ENCODE results near the gene IL36RN. TPM values are rescaled to one million over a fixed set of nuclear protein-coding genes. Genes with fewer than 3 reads are reported as not detected.

IL36RN gene
- total RNA-seq, 2 donors from 2014 or later: not detected

- no peak for DNase-seq (ENCODE audit: low spot score)
- intact Hi-C loops (cut with DNase I): no loop called here
These were observed 19.3 kb upstream of the IL36RN start for GRCh38 chr2:113039719-113040118.

DNA sequence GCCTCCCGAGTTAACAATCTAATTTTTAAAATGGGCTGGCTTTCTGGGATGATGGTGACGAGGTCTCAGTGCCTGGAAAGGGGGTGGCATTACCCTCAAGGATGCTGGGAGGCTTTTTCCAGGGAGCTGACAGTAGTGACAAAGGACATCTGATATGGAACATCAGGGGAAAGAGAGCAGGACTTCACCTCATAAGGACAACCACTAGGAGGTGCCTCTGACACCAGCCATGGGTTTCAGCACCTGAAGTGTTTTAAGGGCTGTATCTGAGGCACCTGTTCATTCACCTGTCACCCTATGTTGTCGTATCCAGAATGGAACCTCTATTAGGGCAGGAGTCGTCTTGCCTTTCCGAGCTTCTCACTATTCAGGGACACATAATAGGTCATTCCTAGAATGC, 17.1 kb upstream of the IL36RN start:
- intact Hi-C loops (cut with DNase I): no loop called here
- DNase-seq (ENCODE audit: low spot score): no peak

DNA sequence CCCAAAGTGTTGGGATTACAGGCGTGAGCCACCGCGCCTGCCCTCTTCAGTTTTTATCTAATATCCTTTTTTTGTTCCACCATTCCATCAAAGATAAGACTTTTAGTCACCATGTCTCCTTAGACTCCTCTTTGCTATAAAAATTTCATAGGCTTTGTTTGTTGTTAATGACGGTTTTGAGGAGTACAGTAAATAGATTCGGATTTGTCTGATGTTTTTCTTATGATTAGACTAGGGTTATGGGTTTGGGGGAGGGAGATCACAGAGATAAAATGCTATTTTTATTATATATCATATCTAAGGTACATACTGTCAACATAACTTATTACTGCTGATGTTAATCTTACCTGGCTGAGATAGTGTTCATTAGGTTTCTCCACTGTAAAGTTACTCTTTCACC, 12.5 kb upstream of the IL36RN start:
- DNase-seq (ENCODE audit: low spot score): no peak
- intact Hi-C loops (cut with DNase I): no loop called here

DNA sequence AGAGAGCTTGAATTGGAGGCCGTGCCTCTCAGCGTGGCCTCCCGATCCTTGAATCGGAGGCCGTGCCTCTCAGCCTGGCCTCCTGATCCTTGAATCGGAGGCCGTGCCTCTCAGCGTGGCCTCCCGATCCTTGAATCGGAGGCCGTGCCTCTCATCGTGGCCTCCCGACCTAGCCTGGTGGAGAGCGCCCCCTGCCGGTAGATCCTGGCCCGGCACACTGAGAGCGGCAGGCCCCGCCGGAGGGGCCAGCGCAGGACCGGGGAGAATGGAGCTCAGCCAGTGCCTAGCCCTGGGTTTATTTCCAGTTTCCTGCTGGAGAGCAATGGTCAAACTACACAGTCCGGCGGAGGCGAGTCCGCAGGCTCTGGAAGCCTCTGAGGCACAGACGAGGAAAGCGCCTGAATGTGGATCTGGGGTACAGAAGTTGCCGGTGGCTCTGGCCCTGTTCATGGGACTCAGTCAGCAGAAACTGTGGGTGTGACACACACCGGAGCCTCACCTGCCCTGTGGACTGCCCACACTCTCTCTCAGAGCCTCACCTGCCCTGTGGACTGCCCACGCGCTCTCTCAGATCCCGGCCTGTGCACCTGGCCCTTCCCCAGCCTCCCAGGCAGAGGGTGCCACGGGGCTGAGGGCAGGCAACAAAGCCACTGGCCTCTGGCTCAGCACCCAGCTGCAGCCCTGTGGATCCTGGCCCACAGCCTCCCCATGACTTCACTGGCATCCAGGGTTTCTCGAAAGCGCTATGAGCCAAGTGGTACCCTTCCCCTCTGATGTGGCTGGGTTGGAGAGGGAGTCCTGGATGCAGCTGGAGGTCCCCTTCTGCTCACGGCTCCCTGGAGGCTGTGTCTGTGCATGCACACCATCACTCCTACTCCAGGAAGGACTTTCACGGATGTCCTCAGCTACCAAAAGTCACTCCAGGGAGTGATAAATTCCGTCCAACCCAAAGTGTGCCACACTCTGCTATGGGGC, 7.8 kb upstream of the IL36RN start:
- no peak for DNase-seq (ENCODE audit: low spot score)
- intact Hi-C loops (cut with DNase I): no loop called here

DNA sequence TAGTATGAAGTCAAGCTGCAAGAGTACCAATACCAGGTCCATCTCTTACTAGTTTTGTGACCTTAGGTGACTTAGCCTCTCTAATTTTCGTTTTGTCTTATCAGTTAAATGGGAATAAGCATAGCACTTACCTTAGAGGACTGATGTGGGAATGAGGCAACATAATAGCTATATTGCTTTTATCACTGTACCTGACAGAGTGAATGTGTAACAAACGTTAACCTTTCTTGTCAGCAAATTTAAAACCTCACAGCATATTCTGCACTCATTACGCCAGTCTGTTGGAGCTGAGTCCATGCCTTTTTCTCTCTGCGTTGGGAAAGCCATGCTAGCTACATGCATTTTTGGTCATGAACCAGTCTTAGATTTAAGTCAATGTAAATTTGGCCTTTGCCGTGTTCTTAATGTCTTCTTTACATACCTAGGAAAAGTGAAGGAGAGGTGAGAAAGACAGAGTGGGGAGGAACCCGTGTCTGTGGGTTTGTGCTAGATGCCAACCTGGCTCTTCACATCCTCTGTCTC, 6.5 kb upstream of the IL36RN start, which contains the start of gene IL36B:
Gene IL36B (minus strand): TSS at position 472 of the 522 bp plus-strand sequence.
- intact Hi-C loops (cut with DNase I): no loop called here
- DNase-seq (ENCODE audit: low spot score): no peak

DNA sequence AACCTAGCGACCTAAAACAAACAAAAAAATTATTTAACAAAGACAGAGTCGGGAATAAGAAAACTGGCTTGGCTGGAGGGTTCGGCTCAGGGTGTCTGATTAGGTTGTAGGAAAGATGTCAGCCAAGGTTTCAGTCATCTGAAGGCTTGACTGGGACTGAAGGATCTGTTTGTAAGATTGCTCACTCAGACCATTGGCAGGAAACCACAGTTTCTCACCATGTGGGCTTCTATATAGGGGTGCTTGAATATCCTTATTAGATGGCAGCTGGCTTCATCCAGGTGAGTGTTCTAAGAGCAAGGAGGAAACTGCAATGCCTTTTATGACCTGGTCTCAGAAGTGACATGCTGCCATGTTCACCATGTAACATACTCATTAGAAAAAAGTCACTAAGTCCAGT, 5.3 kb upstream of the IL36RN start:
- intact Hi-C loops (cut with DNase I): no loop called here
- no peak for DNase-seq (ENCODE audit: low spot score)

DNA sequence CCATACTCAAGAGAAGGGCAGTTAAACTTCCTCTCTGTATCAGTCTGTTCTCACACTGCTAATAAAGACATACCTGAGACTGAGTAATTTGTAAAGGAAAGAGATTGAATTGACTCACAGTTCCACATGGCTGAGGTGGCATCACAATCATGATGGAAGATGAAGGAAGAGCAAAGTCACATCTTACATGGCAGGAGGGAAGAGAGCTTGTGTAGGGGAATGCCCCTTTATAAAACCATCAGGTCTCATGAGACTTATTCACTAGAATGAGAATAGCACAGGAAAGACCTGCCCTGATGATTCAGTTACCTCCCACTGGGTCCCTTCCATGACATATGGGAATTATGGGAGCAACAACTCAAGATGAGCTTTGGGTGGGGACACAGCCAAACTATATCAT, 4.9 kb upstream of the IL36RN start:
- intact Hi-C loops (cut with DNase I): no loop called here
- no peak for DNase-seq (ENCODE audit: low spot score)

DNA sequence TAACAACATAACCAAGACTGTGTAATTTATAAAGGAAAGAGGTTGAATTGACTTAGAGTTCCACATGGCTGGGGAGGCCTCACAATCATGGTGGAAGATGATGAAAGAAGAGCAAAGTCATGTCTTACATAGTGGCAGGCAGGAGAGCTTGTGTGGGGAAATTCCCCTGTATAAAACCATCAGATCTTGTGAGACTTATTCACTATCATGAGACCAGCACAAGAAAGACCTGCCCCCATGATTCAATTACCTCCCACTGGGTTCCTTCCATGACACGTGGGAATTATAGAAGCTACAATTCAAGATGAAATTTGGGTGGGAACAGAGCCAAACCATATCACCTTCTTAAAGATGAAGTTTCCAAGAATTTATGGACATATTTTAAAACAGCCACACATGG, 2.5 kb upstream of the IL36RN start:
- intact Hi-C loops (cut with DNase I): no loop called here
- no peak for DNase-seq (ENCODE audit: low spot score)

- no peak for DNase-seq (ENCODE audit: low spot score)
- intact Hi-C loops (cut with DNase I): no loop called here
These were observed 1.9 kb upstream of the IL36RN start for GRCh38 chr2:113057117-113057516.

DNA sequence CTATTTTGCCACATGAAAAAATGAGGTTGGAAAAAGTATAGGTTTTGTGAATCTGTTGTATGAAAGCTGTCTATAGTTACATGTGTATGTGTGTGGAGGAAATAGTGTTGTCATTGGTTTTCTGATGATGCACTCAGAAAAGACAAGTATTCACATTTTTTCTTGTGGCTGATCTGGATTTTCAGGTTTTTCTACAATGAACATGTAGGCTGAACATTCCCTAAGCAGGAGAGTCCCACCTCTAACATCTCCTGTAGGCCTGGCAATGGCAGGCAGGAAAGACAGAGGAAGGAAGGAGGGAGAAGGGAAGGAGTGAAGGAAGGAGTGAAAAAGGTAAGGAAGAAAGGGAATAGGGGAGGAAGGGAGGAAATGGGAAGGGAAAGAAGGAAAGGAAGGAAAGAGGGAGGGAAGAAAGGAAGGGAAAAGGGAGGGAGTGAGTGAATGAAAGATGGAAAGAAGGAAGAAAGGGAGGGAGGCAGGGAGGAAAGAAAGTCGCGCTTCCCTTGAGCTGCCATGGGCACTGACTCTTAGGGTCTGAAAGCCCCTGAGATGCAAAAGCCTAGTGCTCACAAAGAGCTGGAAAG, 495 bp upstream of the IL36RN start:
- intact Hi-C loops (cut with DNase I): no loop called here
- no peak for DNase-seq (ENCODE audit: low spot score)

GRCh38 chr2:113060396-113060795, 1.4 kb downstream of the IL36RN start:
- no peak for DNase-seq (ENCODE audit: low spot score)
- intact Hi-C loops (cut with DNase I): no loop called here

DNA sequence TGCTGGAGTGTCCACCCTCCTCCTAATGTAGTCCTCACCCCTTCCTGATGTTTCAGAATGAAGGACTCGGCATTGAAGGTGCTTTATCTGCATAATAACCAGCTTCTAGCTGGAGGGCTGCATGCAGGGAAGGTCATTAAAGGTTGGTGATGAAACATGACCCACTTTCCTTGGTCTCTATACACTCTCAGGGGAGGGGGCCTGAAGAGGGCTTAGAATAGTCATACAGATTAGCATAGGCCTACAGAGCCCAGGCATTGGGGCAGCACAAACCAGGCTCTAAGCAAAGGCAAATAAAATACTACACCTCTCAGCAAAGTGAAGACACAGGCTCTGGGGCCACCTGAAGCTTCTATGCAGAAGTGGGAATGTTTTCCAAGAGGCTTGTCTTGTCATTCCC, 1.8 kb downstream of the IL36RN start:
- intact Hi-C loops (cut with DNase I): no loop called here
- no peak for DNase-seq (ENCODE audit: low spot score)

- no peak for DNase-seq (ENCODE audit: low spot score)
These were observed 2.2 kb downstream of the IL36RN start for GRCh38 chr2:113061241-113061640.

GRCh38 chr2:113061896-113062770, 3.1 kb downstream of the IL36RN start:
- DNase-seq (ENCODE audit: low spot score): no peak
- intact Hi-C loops (cut with DNase I): no loop called here

More at GRCh38 chr2:113061241-113061640, 2.2 kb downstream of the IL36RN start:
- intact Hi-C loops (cut with DNase I): no loop called here

DNA sequence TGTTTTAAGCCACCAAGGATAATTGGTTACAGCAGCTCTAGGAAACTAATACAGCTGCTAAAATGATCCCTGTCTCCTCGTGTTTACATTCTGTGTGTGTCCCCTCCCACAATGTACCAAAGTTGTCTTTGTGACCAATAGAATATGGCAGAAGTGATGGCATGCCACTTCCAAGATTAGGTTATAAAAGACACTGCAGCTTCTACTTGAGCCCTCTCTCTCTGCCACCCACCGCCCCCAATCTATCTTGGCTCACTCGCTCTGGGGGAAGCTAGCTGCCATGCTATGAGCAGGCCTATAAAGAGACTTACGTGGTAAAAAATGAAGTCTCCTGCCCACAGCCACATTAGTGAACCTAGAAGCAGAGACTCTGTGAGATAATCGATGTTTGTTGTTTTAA, 5.3 kb downstream of the IL36RN start:
- DNase-seq (ENCODE audit: low spot score): no peak
- intact Hi-C loops (cut with DNase I): no loop called here

DNA sequence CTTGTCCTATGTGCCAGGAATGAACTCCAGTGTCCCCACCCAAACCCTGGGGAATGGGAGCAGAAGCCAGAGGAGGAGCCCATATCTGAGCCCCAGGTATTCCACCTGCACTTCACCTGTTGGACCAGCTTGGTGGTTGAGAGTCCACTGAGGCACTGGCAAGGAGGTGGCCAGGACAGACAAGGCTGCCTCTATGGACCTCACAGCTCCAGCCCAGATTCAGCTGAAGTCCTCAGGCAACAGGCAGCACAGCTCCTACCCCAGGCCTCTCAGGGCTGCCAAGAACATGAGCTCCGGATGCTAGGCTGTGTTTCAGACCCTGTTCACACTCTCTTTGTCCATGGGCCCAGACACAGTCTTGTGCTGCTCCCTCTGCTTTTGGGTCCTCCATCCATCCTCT, 5.9 kb downstream of the IL36RN start:
- intact Hi-C loops (cut with DNase I): no loop called here
- no peak for DNase-seq (ENCODE audit: low spot score)

GRCh38 chr2:113067681-113068080, 8.7 kb downstream of the IL36RN start, which contains the start of gene IL1F10:
Gene IL1F10 (plus strand): TSS chr2:113067970. CDS start chr2:113072739, 4,769 bp downstream.
- no peak for DNase-seq (ENCODE audit: low spot score)
- intact Hi-C loops (cut with DNase I): no loop called here

DNA sequence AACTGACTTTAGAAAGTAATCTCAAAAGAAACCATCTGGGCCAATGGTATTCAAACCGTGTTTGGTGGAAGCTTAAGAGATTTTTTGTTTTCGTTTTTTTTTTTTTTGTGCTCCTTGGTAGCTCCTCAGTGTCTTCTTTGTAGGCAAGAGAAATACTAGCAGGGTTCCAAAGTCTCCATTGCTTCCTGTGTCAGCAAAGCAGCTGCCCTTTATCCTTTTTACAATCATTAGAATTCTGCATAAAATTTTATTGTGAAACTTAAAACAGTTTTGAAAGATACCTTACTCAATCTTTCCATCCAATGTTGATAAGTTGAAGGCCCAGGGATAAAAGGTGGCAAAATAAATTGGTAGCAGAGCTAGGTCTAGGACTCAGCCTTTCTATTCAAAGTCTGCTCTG, 9.3 kb downstream of the IL36RN start:
- DNase-seq (ENCODE audit: low spot score): no peak
- intact Hi-C loops (cut with DNase I): no loop called here

DNA sequence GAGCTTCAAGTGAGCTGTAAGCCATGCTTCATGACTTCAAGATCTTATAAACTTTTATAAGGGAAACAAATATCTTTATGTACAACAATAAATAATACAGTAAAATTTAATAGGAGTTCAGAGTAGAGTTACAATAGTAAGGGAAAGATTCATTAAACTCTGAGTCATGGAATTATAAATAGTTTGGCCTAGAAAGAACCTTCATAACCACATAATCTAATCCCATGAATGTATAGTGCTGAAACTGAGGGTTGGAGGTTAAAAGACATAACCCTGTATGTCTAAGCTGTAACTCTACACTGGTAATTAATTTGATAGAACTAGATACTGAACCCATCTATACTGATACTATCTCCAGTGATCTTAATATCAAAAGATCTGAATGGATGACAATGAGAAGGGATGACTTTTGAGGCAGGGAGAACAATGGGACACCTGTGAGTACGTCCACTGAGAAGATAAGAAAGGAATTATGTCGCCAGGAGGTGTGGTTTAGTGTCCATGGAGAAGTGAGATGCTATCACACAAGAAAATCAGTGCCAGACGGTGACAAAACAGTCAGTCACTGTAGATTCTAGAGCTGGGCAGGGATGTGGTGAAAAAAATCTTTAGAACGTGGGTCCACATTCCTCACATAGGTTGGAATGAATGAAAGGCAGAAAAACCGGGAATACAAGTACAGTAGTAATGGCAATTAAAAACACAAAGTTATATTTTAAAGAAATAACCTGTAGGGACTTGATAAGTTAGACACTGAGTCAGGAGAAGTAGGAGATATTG, 9.9 kb downstream of the IL36RN start:
- intact Hi-C loops (cut with DNase I): no loop called here
- no peak for DNase-seq (ENCODE audit: low spot score)
